PFSK-1 (cell line): ENCODE data around the gene PANK4.

Experiments used
- FOXP2 ChIP-seq: optimal IDR thresholded peaks from 2 replicates; pipeline ENCODE3; 2011; ENCODE audit warnings: borderline replicate concordance, control low read depth, inconsistent platforms; ENCODE audit not compliant: insufficient read depth; ENCODE audit errors: extremely low read length, extremely low read depth
- POLR2AphosphoS5 ChIP-seq: IDR thresholded peaks from 2 replicates; pipeline ENCODE4 v1.6.1; 2012; ENCODE audit warnings: low read depth, mild to moderate bottlenecking, control low read depth, low read length, moderate library complexity
- REST ChIP-seq, 2 experiments: IDR thresholded peaks; 2 replicates each; pipeline versions ENCODE4 v1.6.1 to v1.8.0; 2011 to 2012; ENCODE audit warnings: low read depth in 2 of 2, low read length in 2 of 2, control low read depth in 1 of 2, inconsistent platforms in 1 of 2, mild to moderate bottlenecking in 1 of 2, moderate library complexity in 1 of 2; ENCODE audit not compliant: insufficient read depth in 1 of 2
- SIN3A ChIP-seq: IDR thresholded peaks from 2 replicates; pipeline ENCODE4 v1.6.1; 2012; ENCODE audit warnings: mild to moderate bottlenecking, low read length, moderate library complexity, borderline replicate concordance; ENCODE audit not compliant: insufficient read depth
- TAF1 ChIP-seq: IDR thresholded peaks from 2 replicates; pipeline ENCODE4 v1.6.1; 2012; ENCODE audit warnings: low read length, control low read depth, borderline replicate concordance; ENCODE audit not compliant: insufficient read depth

PANK4 gene

GRCh38 chr1:2555634-2556276 lies 29.4 kb upstream of the PANK4 start:
- no peak for TF ChIP-seq REST (IDR thresholded peaks at IDR 0.05; ENCODE audit: insufficient read depth in 1 of 2, low read depth in 2 of 2, low read length in 2 of 2)
- TF ChIP-seq FOXP2: no peak
- TF ChIP-seq SIN3A: no peak
- no peak for TF ChIP-seq TAF1
- no peak for TF ChIP-seq POLR2AphosphoS5

- no peak for TF ChIP-seq REST (IDR thresholded peaks at IDR 0.05; ENCODE audit: insufficient read depth in 1 of 2, low read depth in 2 of 2, low read length in 2 of 2)
- TF ChIP-seq POLR2AphosphoS5: no peak
- no peak for TF ChIP-seq FOXP2
- TF ChIP-seq TAF1: no peak
- no peak for TF ChIP-seq SIN3A
Measured at GRCh38 chr1:2554621-2555387, 28.4 kb upstream of the PANK4 start.

- no peak for TF ChIP-seq FOXP2
- TF ChIP-seq POLR2AphosphoS5: no peak
- no peak for TF ChIP-seq SIN3A
- TF ChIP-seq REST (IDR thresholded peaks at IDR 0.05; ENCODE audit: insufficient read depth in 1 of 2, low read depth in 2 of 2, low read length in 2 of 2): no peak
- no peak for TF ChIP-seq TAF1
Measured at GRCh38 chr1:2553871-2554620, 27.6 kb upstream of the PANK4 start.

- TF ChIP-seq REST (IDR thresholded peaks at IDR 0.05; ENCODE audit: insufficient read depth in 1 of 2, low read depth in 2 of 2, low read length in 2 of 2) (no peak), TAF1 (no peak), SIN3A (no peak), POLR2AphosphoS5 (no peak), FOXP2 (no peak)
Measured at GRCh38 chr1:2552189-2552588, 25.8 kb upstream of the PANK4 start.
